Tibial nerve (tissue), 4 donors: ENCODE results near the gene MARVELD1.

Experiments
- EP300 ChIP-seq, 2 donors: sonication (generic); formaldehyde crosslinking; IDR thresholded peaks; one replicate each; pipeline ENCODE4 v1.6.1; 2017; ENCODE audit warnings: antibody characterized with exemption in 2 of 2, mild to moderate bottlenecking in 1 of 2
- POLR2A ChIP-seq, 2 donors: fragments of 450-650 bp; IDR thresholded peaks; one replicate each; pipeline ENCODE4 v1.6.1; 2017; ENCODE audit warnings: antibody characterized with exemption in 2 of 2, mild to moderate bottlenecking in 2 of 2, moderate library complexity in 2 of 2
- TF ChIP-seq, protein P1 (sequence below), 5 experiments: fragments of 200-600 bp in 3 of 5; fragments of 450-650 bp in 2 of 5; sonication (generic) in 3 of 5; IDR thresholded peaks; one replicate each; pipeline ENCODE4 v1.5.1; 2016 to 2019; ENCODE audit warnings: antibody characterized with exemption in 5 of 5, mild to moderate bottlenecking in 3 of 5, moderate library complexity in 2 of 5

DNA sequence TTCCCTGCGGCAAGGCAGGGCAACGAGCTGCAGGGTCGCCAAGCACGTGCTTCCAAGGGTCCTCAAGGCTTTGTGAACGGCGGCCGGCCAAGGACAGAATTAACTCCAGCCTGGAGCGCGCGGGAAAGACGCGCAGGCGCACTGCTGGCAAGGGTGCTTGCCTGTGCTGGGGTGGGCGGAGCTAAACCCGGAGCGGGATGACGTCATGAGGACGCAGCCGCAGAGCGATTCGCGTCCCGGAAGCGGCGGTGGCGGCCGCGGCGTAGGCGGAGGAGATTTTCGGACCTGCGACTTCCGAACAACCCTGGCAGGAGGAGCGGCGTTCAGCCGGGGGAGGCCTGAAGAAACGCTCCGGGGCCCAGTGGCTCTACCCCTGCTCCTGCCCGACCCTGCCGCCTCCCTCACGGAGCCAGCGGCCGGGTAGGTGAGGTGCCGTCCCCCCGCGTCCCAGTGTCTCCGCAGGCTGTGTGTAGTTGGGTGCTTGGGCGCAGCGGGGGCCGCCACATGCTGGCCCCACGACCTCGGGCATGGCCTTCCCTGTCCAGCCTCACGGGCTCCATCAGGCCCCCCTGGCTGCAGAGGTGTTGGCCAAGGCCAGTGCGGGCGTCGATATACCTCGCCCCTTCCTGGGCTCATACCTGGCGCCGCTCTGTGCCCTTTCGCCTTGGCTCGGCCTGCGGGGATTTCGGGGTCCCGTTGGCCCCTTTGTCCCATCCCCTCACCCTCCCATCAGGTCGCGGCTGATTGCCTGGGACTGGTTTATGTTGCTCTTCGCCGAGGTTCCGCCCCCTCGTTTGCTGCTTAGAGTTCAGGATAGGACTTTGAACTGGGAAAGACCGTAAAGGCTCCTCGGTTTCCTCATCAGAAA is 23.6 kb downstream of the MARVELD1 start, which contains the start of gene ZFYVE27:
- TF ChIP-seq, protein P1, sequence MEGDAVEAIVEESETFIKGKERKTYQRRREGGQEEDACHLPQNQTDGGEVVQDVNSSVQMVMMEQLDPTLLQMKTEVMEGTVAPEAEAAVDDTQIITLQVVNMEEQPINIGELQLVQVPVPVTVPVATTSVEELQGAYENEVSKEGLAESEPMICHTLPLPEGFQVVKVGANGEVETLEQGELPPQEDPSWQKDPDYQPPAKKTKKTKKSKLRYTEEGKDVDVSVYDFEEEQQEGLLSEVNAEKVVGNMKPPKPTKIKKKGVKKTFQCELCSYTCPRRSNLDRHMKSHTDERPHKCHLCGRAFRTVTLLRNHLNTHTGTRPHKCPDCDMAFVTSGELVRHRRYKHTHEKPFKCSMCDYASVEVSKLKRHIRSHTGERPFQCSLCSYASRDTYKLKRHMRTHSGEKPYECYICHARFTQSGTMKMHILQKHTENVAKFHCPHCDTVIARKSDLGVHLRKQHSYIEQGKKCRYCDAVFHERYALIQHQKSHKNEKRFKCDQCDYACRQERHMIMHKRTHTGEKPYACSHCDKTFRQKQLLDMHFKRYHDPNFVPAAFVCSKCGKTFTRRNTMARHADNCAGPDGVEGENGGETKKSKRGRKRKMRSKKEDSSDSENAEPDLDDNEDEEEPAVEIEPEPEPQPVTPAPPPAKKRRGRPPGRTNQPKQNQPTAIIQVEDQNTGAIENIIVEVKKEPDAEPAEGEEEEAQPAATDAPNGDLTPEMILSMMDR (IDR thresholded peaks at IDR 0.05): peak in 2 of 5 experiments; percentile 19 to 26
- TF ChIP-seq POLR2A (IDR thresholded peaks at IDR 0.05): peak; percentile 91 to 96
- peak; percentile 94 to 98 for TF ChIP-seq EP300 (IDR thresholded peaks at IDR 0.05)
